ENCODE measurements around the gene WIPF3. TPM values are rescaled to one million over a fixed set of nuclear protein-coding genes. Genes with fewer than 3 reads are reported as not detected.
A peak's percentile ranks its signal among the peaks of the same experiment; 100 is the strongest.

Gene WIPF3
- total RNA-seq, 6 experiments from 2014 or later = 0.64 to 4.1 (median 0.93) TPM

- Histone ChIP-seq H3K9me3 (no peaks in the 10 kb centered on the region), H3K27me3 (no peaks in the 10 kb centered on the region), H3K4me1 (peaks cover 0 to 18% (median 0%) of the 10 kb centered on the region in 4 donors), H3K4me3 (peak overlapping the region; percentile 55 to 66 (median 56)), H3K36me3 (no peaks in the 10 kb centered on the region), H3K27ac (no peak overlapping the region)
- no peak for TF ChIP-seq POLR2A (IDR thresholded peaks at IDR 0.05)
- no peak for TF ChIP-seq CTCF (IDR thresholded peaks at IDR 0.05)
- whole genome bisulfite sequencing (ENCODE audit: insufficient coverage, low coverage, low lambda C conversion rate, missing lambda C conversion rate) = 62% methylated on average over 12 of the region's 12 CpGs
- ATAC-seq (no peak), DNase-seq (no peak)
- intact Hi-C loops (cut with DNase I) = no loop called here
Measured at GRCh38 chr7:29805886-29806207, 461 bp upstream of the WIPF3 start.

GRCh38 chr7:29806995-29807841 lies 910 bp downstream of the WIPF3 start:
- 5% methylated on average over 12 of the region's 43 CpGs for WGBS (ENCODE audit: insufficient coverage, low coverage, low lambda C conversion rate, missing lambda C conversion rate)

GRCh38 chr7:29808075-29808801 lies 1.9 kb downstream of the WIPF3 start:
- TF ChIP-seq CTCF (IDR thresholded peaks at IDR 0.05) (no peak), POLR2A (IDR thresholded peaks at IDR 0.05) (no peak)
- no peak overlapping the region for H3K4me3 ChIP-seq
- H3K9me3 ChIP-seq = no peaks in the 10 kb centered on the region
- no peaks in the 10 kb centered on the region for H3K27me3 ChIP-seq
- DNase-seq (no peak), ATAC-seq (no peak)
- H3K27ac ChIP-seq = no peak overlapping the region
- intact Hi-C loops (cut with DNase I) = no loop called here
- 61% methylated on average over 7 of the region's 7 CpGs for WGBS (ENCODE audit: insufficient coverage, low coverage, low lambda C conversion rate, missing lambda C conversion rate)
- no peaks in the 10 kb centered on the region for H3K36me3 ChIP-seq
- H3K4me1 ChIP-seq = peaks cover 0 to 18% (median 0%) of the 10 kb centered on the region in 4 donors

More at GRCh38 chr7:29806995-29807841, 910 bp downstream of the WIPF3 start:
- Histone ChIP-seq H3K4me1 (peaks cover 0 to 18% (median 0%) of the 10 kb centered on the region in 4 donors), H3K9me3 (no peaks in the 10 kb centered on the region), H3K27ac (peak overlapping the region in 1 of 3 donors; percentile 1), H3K27me3 (no peaks in the 10 kb centered on the region), H3K36me3 (no peaks in the 10 kb centered on the region), H3K4me3 (peak overlapping the region; percentile 55 to 66 (median 56))
- intact Hi-C loops (cut with DNase I) = no loop called here
- DNase-seq (peak; percentile 61 to 67 (median 65)), ATAC-seq (peak; percentile 79 to 85 (median 81))
- TF ChIP-seq POLR2A (IDR thresholded peaks at IDR 0.05) (no peak), CTCF (IDR thresholded peaks at IDR 0.05) (peak in 3 of 4 donors; percentile 19 to 30 (median 25))

GRCh38 chr7:29809533-29810155 lies 3.3 kb downstream of the WIPF3 start:
- Histone ChIP-seq H3K27me3 (no peaks in the 10 kb centered on the region), H3K27ac (no peak overlapping the region), H3K4me3 (no peak overlapping the region), H3K36me3 (no peaks in the 10 kb centered on the region), H3K9me3 (no peaks in the 10 kb centered on the region), H3K4me1 (peaks cover 0 to 18% (median 0%) of the 10 kb centered on the region in 4 donors)
- TF ChIP-seq CTCF (IDR thresholded peaks at IDR 0.05) (no peak), POLR2A (IDR thresholded peaks at IDR 0.05) (no peak)
- intact Hi-C loops (cut with DNase I) = no loop called here
- DNase-seq (no peak), ATAC-seq (no peak)
- 82% methylated on average over 8 of the region's 11 CpGs for WGBS (ENCODE audit: insufficient coverage, low coverage, low lambda C conversion rate, missing lambda C conversion rate)

Measured in right lobe of liver (tissue), 6 donors.